GM23338 (cell line): ENCODE results near the gene LDB1. TPM values are rescaled to one million over a fixed set of nuclear protein-coding genes. Genes with fewer than 3 reads are reported as not detected.

ENCODE experiments used
- ATAC-seq: fragments of 200-7000 bp; cut with Tn5 transposase; 3 replicates; pipeline ENCODE4 v1.9.1; 2020
- DNase-seq: peaks from one replicate; pipeline ENCODE4 v3.0.0-alpha.2; 2015; ENCODE audit warnings: low spot score
- H2AFZ ChIP-seq: fragments of 200-600 bp; sonication (generic); 2 replicates; pipeline ENCODE4 v1.8.0; 2016; ENCODE audit warnings: antibody characterized with exemption, mild to moderate bottlenecking, moderate library complexity
- H3F3A ChIP-seq: fragments of 200-600 bp; sonication (generic); replicated peaks from 2 replicates; pipeline ENCODE4 v1.8.0; 2017; ENCODE audit warnings: antibody characterized with exemption, mixed run types, low read depth
- H3K27ac ChIP-seq: fragments of 200-600 bp; sonication (generic); 2 replicates; pipeline ENCODE4 v1.6.1; 2016; ENCODE audit warnings: low read depth
- H3K27me3 ChIP-seq: fragments of 200-600 bp; sonication (generic); 2 replicates; pipeline ENCODE4 v1.8.0; 2016; ENCODE audit warnings: mild to moderate bottlenecking, mixed run types, moderate library complexity; ENCODE audit not compliant: insufficient read depth
- H3K36me3 ChIP-seq: fragments of 200-600 bp; sonication (generic); 2 replicates; pipeline ENCODE4 v1.8.0; 2016; ENCODE audit warnings: mild to moderate bottlenecking; ENCODE audit not compliant: insufficient read depth
- H3K4me1 ChIP-seq: fragments of 200-600 bp; sonication (generic); 2 replicates; pipeline ENCODE4 v1.8.0; 2016; ENCODE audit warnings: mild to moderate bottlenecking, moderate library complexity; ENCODE audit not compliant: insufficient read depth
- H3K4me2 ChIP-seq: fragments of 200-600 bp; sonication (generic); 2 replicates; pipeline ENCODE4 v1.7.1; 2017; ENCODE audit warnings: mixed run types
- H3K4me3 ChIP-seq: fragments of 200-600 bp; sonication (generic); 2 replicates; pipeline ENCODE4 v1.6.1; 2016; ENCODE audit warnings: mixed run types
- H3K79me2 ChIP-seq: fragments of 200-600 bp; sonication (generic); replicated peaks from 2 replicates; pipeline ENCODE4 v1.8.0; 2017; ENCODE audit warnings: mild to moderate bottlenecking; ENCODE audit not compliant: insufficient read depth
- H3K9me2 ChIP-seq: fragments of 200-600 bp; sonication (generic); 2 replicates; pipeline ENCODE4 v1.8.0; 2017; ENCODE audit not compliant: insufficient read depth
- H4K20me1 ChIP-seq: fragments of 200-600 bp; sonication (generic); replicated peaks from 2 replicates; pipeline ENCODE4 v1.8.0; 2017; ENCODE audit warnings: mild to moderate bottlenecking; ENCODE audit not compliant: insufficient read depth
- H3K27ac Mint-ChIP-seq: 2 replicates; pipeline ENCODE4 v1.8.0; 2020; ENCODE audit warnings: inconsistent platforms, mild to moderate bottlenecking, moderate library complexity, mixed read lengths
- H3K27me3 Mint-ChIP-seq: 3 replicates; pipeline ENCODE4 v1.8.0; 2022; ENCODE audit warnings: low read depth, mild to moderate bottlenecking, moderate library complexity, mixed read lengths, inconsistent platforms; ENCODE audit not compliant: insufficient read depth, poor library complexity
- H3K36me3 Mint-ChIP-seq: 3 replicates; pipeline ENCODE4 v1.8.0; 2021; ENCODE audit warnings: low read depth, mild to moderate bottlenecking, inconsistent platforms, moderate library complexity, mixed read lengths
- H3K4me1 Mint-ChIP-seq: 3 replicates; pipeline ENCODE4 v1.8.0; 2020; ENCODE audit warnings: mild to moderate bottlenecking, inconsistent platforms, mixed read lengths
- H3K4me3 Mint-ChIP-seq: 3 replicates; pipeline ENCODE4 v1.8.0; 2021; ENCODE audit warnings: moderate library complexity, mild to moderate bottlenecking, inconsistent platforms, mixed read lengths
- H3K9me3 Mint-ChIP-seq: 3 replicates; pipeline ENCODE4 v1.8.0; 2020; ENCODE audit warnings: moderate library complexity, mild to moderate bottlenecking, inconsistent platforms, mixed read lengths
- CREB1 ChIP-seq: fragments of 250-450 bp; sonication (Bioruptor Pico); IDR thresholded peaks from 2 replicates; pipeline ENCODE4 v1.5.0; 2020; ENCODE audit warnings: low read depth, mild to moderate bottlenecking, moderate library complexity
- CTCF ChIP-seq, 2 experiments: fragments of 200-600 bp in 1 of 2; sonication (generic) in 1 of 2; conservative IDR thresholded peaks; 2 replicates each; pipeline versions ENCODE4 v1.5.1 to v1.6.1; 2016 to 2017; ENCODE audit warnings: antibody characterized with exemption in 2 of 2, low read depth in 2 of 2, mild to moderate bottlenecking in 2 of 2, moderate library complexity in 1 of 2
- ETS1 ChIP-seq: IDR thresholded peaks from 2 replicates; pipeline ENCODE4 v1.6.1; 2016; ENCODE audit warnings: antibody characterized with exemption
- EZH2 ChIP-seq: fragments of 200-600 bp; sonication (generic); IDR thresholded peaks from one replicate; pipeline ENCODE4 v1.8.0; 2017; ENCODE audit warnings: antibody characterized with exemption, mild to moderate bottlenecking, low read depth; ENCODE audit not compliant: unreplicated experiment
- EZH2phosphoT487 ChIP-seq: fragments of 200-600 bp; sonication (generic); IDR thresholded peaks from one replicate; pipeline ENCODE4 v1.8.1; 2018; ENCODE audit warnings: antibody characterized with exemption; ENCODE audit not compliant: unreplicated experiment
- JUNB ChIP-seq: IDR thresholded peaks from one replicate; pipeline ENCODE4 v1.6.1; 2016; ENCODE audit warnings: antibody characterized with exemption; ENCODE audit not compliant: unreplicated experiment
- NANOG ChIP-seq: IDR thresholded peaks from 2 replicates; pipeline ENCODE4 v1.6.1; 2016; ENCODE audit warnings: antibody characterized with exemption, borderline replicate concordance
- POLR2AphosphoS5 ChIP-seq: IDR thresholded peaks from 2 replicates; pipeline ENCODE4 v1.6.1; 2016; ENCODE audit warnings: antibody characterized with exemption, low read depth
- STAT1 ChIP-seq: IDR thresholded peaks from one replicate; pipeline ENCODE4 v1.6.1; 2016; ENCODE audit warnings: antibody characterized with exemption; ENCODE audit not compliant: unreplicated experiment
- ZNF114 ChIP-seq: fragments of 250-450 bp; sonication (Bioruptor Pico); IDR thresholded peaks from 2 replicates; pipeline ENCODE4 v1.5.0; 2020; ENCODE audit warnings: mild to moderate bottlenecking, moderate library complexity
- ZNF331 ChIP-seq: fragments of 250-450 bp; sonication (Bioruptor Pico); IDR thresholded peaks from 2 replicates; pipeline ENCODE4 v1.5.0; 2020; ENCODE audit warnings: low read depth, mild to moderate bottlenecking, moderate library complexity
- ZNF462 ChIP-seq: fragments of 250-450 bp; sonication (Bioruptor Pico); IDR thresholded peaks from 2 replicates; pipeline ENCODE4 v1.5.0; 2020; ENCODE audit warnings: mild to moderate bottlenecking, moderate library complexity
- polyA plus RNA-seq: library from polyadenylated mRNA; unstranded; fragments of >200 nt; fragmentation: Nextera tagmentation; extraction: Ambion mirVana; gene quantifications from 2 replicates; pipeline ENCODE4 v1.2.1, GENCODE V29; 2016
- total RNA-seq: library from RNA; depleted of rRNA; stranded (reverse); fragments of >200 nt; shearing (Covaris generic); gene quantifications from 2 replicates; pipeline ENCODE4 v1.2.3, GENCODE V29; 2014
- TF ChIP-seq, protein P1 (sequence below): IDR thresholded peaks from one replicate; pipeline ENCODE4 v1.6.1; 2018; ENCODE audit warnings: antibody characterized with exemption; ENCODE audit not compliant: unreplicated experiment

Gene LDB1
- total and polyA plus RNA-seq, 2 experiments from 2014 or later = 16.3 to 69.3 TPM

DNA sequence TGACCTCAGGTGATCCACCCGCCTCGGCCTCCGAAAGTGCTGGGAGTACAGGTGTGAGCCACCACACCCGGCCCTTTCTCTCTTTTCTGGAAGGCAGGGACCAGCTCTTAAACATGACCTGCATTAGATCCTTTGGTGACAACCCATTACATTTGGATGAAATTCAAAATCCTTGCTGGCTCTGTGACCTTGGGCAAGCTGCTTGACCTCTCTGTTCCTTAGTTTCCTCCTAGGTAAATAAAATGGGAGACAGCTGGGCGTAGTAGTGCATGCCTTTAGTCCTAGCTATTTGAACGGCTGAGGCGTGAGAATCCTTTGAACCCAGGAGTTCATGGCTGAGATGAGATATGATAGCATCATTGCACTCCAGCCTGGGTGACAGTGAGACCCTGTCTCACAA, 23.7 kb downstream of the LDB1 start:
- no peaks in the 10 kb centered on the region for H3K4me1 ChIP-seq
- H3K9me3 Mint-ChIP-seq = no peaks in the 10 kb centered on the region; the same call in 2 of the 3 replicates
- H3K27ac ChIP-seq = no peak overlapping the region
- H3K79me2 ChIP-seq = no peaks in the 10 kb centered on the region
- H3K4me1 Mint-ChIP-seq = no peaks in the 10 kb centered on the region
- peaks cover 12% of the 10 kb centered on the region; the same call in 1 of the 2 replicates for H3K36me3 ChIP-seq
- no peaks in the 10 kb centered on the region for H4K20me1 ChIP-seq
- no peak overlapping the region for H3K4me3 Mint-ChIP-seq
- H3K36me3 Mint-ChIP-seq = peaks cover 27% of the 10 kb centered on the region
- 0 out of 2 replicates have a peak, but pooled peaks cover 4% of the 10 kb centered on the region for H3F3A ChIP-seq
- DNase-seq (no peak), ATAC-seq (no peak)
- no peaks in the 10 kb centered on the region for H3K27me3 ChIP-seq
- H3K27me3 Mint-ChIP-seq = peaks cover 3% of the 10 kb centered on the region
- TF ChIP-seq JUNB (no peak), CTCF (conservative IDR thresholded peaks at IDR 0.05; ENCODE audit: low read depth in 2 of 2) (no peak), STAT1 (no peak), ZNF331 (CRISPR knock-in tag) (no peak), POLR2AphosphoS5 (no peak), ETS1 (no peak), EZH2 (no peak), ZNF462 (CRISPR knock-in tag) (no peak), ZNF114 (CRISPR knock-in tag) (no peak), CREB1 (CRISPR knock-in tag) (no peak), EZH2phosphoT487 (no peak), NANOG (no peak)
- TF ChIP-seq, protein P1, sequence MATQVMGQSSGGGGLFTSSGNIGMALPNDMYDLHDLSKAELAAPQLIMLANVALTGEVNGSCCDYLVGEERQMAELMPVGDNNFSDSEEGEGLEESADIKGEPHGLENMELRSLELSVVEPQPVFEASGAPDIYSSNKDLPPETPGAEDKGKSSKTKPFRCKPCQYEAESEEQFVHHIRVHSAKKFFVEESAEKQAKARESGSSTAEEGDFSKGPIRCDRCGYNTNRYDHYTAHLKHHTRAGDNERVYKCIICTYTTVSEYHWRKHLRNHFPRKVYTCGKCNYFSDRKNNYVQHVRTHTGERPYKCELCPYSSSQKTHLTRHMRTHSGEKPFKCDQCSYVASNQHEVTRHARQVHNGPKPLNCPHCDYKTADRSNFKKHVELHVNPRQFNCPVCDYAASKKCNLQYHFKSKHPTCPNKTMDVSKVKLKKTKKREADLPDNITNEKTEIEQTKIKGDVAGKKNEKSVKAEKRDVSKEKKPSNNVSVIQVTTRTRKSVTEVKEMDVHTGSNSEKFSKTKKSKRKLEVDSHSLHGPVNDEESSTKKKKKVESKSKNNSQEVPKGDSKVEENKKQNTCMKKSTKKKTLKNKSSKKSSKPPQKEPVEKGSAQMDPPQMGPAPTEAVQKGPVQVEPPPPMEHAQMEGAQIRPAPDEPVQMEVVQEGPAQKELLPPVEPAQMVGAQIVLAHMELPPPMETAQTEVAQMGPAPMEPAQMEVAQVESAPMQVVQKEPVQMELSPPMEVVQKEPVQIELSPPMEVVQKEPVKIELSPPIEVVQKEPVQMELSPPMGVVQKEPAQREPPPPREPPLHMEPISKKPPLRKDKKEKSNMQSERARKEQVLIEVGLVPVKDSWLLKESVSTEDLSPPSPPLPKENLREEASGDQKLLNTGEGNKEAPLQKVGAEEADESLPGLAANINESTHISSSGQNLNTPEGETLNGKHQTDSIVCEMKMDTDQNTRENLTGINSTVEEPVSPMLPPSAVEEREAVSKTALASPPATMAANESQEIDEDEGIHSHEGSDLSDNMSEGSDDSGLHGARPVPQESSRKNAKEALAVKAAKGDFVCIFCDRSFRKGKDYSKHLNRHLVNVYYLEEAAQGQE = no peak
- H3K27ac Mint-ChIP-seq = no peak overlapping the region
- no peaks in the 10 kb centered on the region for H3K9me2 ChIP-seq
- H3K4me3 ChIP-seq = no peak overlapping the region
- no peak overlapping the region for H2AFZ ChIP-seq
- no peak overlapping the region for H3K4me2 ChIP-seq
